Measurements from ENCODE around the gene S100Z. TPM values are rescaled to one million over a fixed set of nuclear protein-coding genes. Genes with fewer than 3 reads are reported as not detected.

S100Z gene
- total and polyA plus RNA-seq, 2 of the 8 experiments (the other 6 are each of a cell fraction or from before 2014, with no cell fraction given), result 0.30 TPM; not detected in 1

GRCh38 chr5:76820526-76820890, 29.3 kb upstream of the S100Z start:
- peaks cover 0 to 5% (median 4%) of the 10 kb centered on the region in 4 experiments; a peak in 2 of 7 replicates for H3K27me3 ChIP-seq (replicated peaks in 1 of 4; ENCODE audit: control insufficient read depth in 3 of 4, extremely low read depth in 1 of 4, insufficient read depth in 3 of 4, low read length in 3 of 4)
- no peak overlapping the region for H3K56ac ChIP-seq (replicated peaks; ENCODE audit: insufficient read length, low read depth, low read length)
- H4K8ac ChIP-seq (ENCODE audit: extremely low read depth, insufficient read depth, low read length), result no peak overlapping the region
- no peak overlapping the region for H3K9ac ChIP-seq (replicated peaks in 1 of 4; ENCODE audit: extremely low read depth in 1 of 4, low read depth in 3 of 4, low read length in 3 of 4)
- H2AK5ac ChIP-seq (ENCODE audit: low read depth, low read length), result no peak overlapping the region
- H2BK20ac ChIP-seq (ENCODE audit: low read length), result no peak overlapping the region
- H2AFZ ChIP-seq (ENCODE audit: low read length), result no peak overlapping the region
- no peak overlapping the region for H3K14ac ChIP-seq (ENCODE audit: insufficient read length)
- H3K4me3 ChIP-seq (ENCODE audit: extremely low read depth in 1 of 4, insufficient read depth in 2 of 4, low read depth in 3 of 4, low read length in 4 of 4), result peak overlapping the region; percentile 73 to 99 (median 86)
- peaks cover 0 to 16% (median 8%) of the 10 kb centered on the region in 4 experiments; a peak in 5 of 7 replicates for H3K4me1 ChIP-seq (replicated peaks in 1 of 4; ENCODE audit: control insufficient read depth in 3 of 4, insufficient read depth in 4 of 4, low read length in 3 of 4)
- ChIA-PET POLR2A (ENCODE audit: partially characterized antibody) (interaction anchor here (0.6 to 6.9 kb wide), 5 partner anchors 13 to 266 kb away, joined by 3 to 131 read pairs (median 4); partner anchors contain the start of gene ZBED3), CTCF (ENCODE audit: partially characterized antibody) (interaction anchor here (0.6 to 4.6 kb wide), 7 partner anchors 8 to 130 kb away, joined by 3 to 28 read pairs (median 3); no protein-coding TSS in a partner anchor)
- no peak overlapping the region for H4K5ac ChIP-seq (ENCODE audit: insufficient read length, low read depth, low read length)
- DNase-seq (ENCODE audit: low read depth in 1 of 2, low spot score in 2 of 2) (no peak), FAIRE-seq (no peak)
- no peak overlapping the region for H2BK5ac ChIP-seq (ENCODE audit: low read depth, low read length)
- H4K91ac ChIP-seq (replicated peaks; ENCODE audit: insufficient read length, low read length), result no peak overlapping the region
- no peak overlapping the region for H3K4ac ChIP-seq (replicated peaks; ENCODE audit: insufficient read length, low read depth, low read length)
- H3K36me3 ChIP-seq (ENCODE audit: control insufficient read depth in 2 of 4, insufficient read depth in 4 of 4, low read length in 3 of 4), result no peaks in the 10 kb centered on the region
- 51% methylated on average over 2 of the region's 2 CpGs; no CpG with 5 or more reads in 1 of the 2 experiments for WGBS, 2 experiments (ENCODE audit: extremely low coverage in 1 of 2, insufficient coverage in 1 of 2, insufficient read length in 1 of 2, insufficient replicate concordance in 2 of 2, low coverage in 1 of 2, low lambda C conversion rate in 2 of 2, missing lambda C conversion rate in 1 of 2)
- H2BK120ac ChIP-seq (replicated peaks; ENCODE audit: low read depth, low read length), result no peak overlapping the region
- no peaks in the 10 kb centered on the region for H3K79me1 ChIP-seq (ENCODE audit: low read depth, low read length)
- no peak overlapping the region for H2BK12ac ChIP-seq (ENCODE audit: low read depth, low read length)
- H3K23ac ChIP-seq (ENCODE audit: insufficient read length), result no peak overlapping the region
- H4K20me1 ChIP-seq (replicated peaks in 1 of 2; ENCODE audit: control insufficient read depth in 1 of 2, insufficient read depth in 2 of 2, low read length in 2 of 2), result peaks cover 0 to 1% of the 10 kb centered on the region in 2 experiments
- peak overlapping the region; percentile 83 to 87 for H3K4me2 ChIP-seq (ENCODE audit: insufficient read depth in 1 of 2, low read depth in 2 of 2, low read length in 2 of 2)
- peaks cover 0 to 50% of the 10 kb centered on the region in 2 experiments; a peak in 3 of 4 replicates for H3K79me2 ChIP-seq (ENCODE audit: control insufficient read depth in 1 of 2, insufficient read depth in 2 of 2, low read length in 2 of 2)
- H3K27ac ChIP-seq (ENCODE audit: low read depth, low read length), result no peak overlapping the region
- peaks cover 14% of the 10 kb centered on the region for H3K23me2 ChIP-seq (ENCODE audit: low read depth, low read length)
- H2BK15ac ChIP-seq (ENCODE audit: low read length), result no peak overlapping the region
- H3K9me3 ChIP-seq (ENCODE audit: insufficient read depth in 2 of 2, low read depth in 1 of 2, low read length in 1 of 2), result no peaks in the 10 kb centered on the region
- no peak overlapping the region for H3K18ac ChIP-seq (ENCODE audit: extremely low read depth, low read length)
- TF ChIP-seq PHF8 (conservative IDR thresholded peaks at IDR 0.05; ENCODE audit: low read depth, low read length), result no peak
- TF ChIP-seq, protein P1, sequence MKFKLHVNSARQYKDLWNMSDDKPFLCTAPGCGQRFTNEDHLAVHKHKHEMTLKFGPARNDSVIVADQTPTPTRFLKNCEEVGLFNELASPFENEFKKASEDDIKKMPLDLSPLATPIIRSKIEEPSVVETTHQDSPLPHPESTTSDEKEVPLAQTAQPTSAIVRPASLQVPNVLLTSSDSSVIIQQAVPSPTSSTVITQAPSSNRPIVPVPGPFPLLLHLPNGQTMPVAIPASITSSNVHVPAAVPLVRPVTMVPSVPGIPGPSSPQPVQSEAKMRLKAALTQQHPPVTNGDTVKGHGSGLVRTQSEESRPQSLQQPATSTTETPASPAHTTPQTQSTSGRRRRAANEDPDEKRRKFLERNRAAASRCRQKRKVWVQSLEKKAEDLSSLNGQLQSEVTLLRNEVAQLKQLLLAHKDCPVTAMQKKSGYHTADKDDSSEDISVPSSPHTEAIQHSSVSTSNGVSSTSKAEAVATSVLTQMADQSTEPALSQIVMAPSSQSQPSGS (IDR thresholded peaks at IDR 0.05; ENCODE audit: low read length), result no peak
- TF ChIP-seq CHD1 (IDR thresholded peaks at IDR 0.05; ENCODE audit: low read depth, low read length), result no peak
- no peak for TF ChIP-seq BRCA1 (IDR thresholded peaks at IDR 0.05; ENCODE audit: low read depth, low read length)
- TF ChIP-seq HDAC2 (IDR thresholded peaks at IDR 0.05; ENCODE audit: borderline replicate concordance in 1 of 2, low read depth in 2 of 2, low read length in 2 of 2), result no peak
- TF ChIP-seq RXRA (IDR thresholded peaks at IDR 0.05; ENCODE audit: insufficient read depth, low read depth, low read length), result no peak
- no peak for TF ChIP-seq MAFK (IDR thresholded peaks at IDR 0.05; ENCODE audit: low read depth, low read length)
- TF ChIP-seq YY1 (IDR thresholded peaks at IDR 0.05; ENCODE audit: low read depth, low read length), result no peak
- TF ChIP-seq ASH2L (IDR thresholded peaks at IDR 0.05; ENCODE audit: low read length), result no peak
- TF ChIP-seq CTBP2 (IDR thresholded peaks at IDR 0.05; ENCODE audit: borderline replicate concordance, insufficient read depth, insufficient read length, low read length), result no peak
- TF ChIP-seq SIN3A (conservative IDR thresholded peaks at IDR 0.05 in 1 of 2, IDR thresholded peaks at IDR 0.05 in 1 of 2; ENCODE audit: low read depth in 1 of 2, low read length in 2 of 2), result no peak
- no peak for TF ChIP-seq TEAD4 (IDR thresholded peaks at IDR 0.05; ENCODE audit: low read depth, low read length)
